MM.1S (cell line): ENCODE measurements around the gene AGXT.

Experiments
- DNase-seq: peaks from one replicate; pipeline ENCODE4 v3.0.0-alpha.2; 2015
- H2AFZ ChIP-seq: fragments of 300-600 bp; sonication (generic); 2 replicates; pipeline ENCODE4 v1.6.0; 2016; ENCODE audit warnings: antibody characterized with exemption, low read length
- H3F3A ChIP-seq: fragments of 300-600 bp; sonication (generic); 2 replicates; pipeline ENCODE4 v1.6.1; 2016; ENCODE audit warnings: mild to moderate bottlenecking, antibody characterized with exemption, low read length, moderate library complexity, mixed read lengths; ENCODE audit not compliant: insufficient read depth
- H3K27ac ChIP-seq: fragments of 300-600 bp; sonication (generic); 2 replicates; pipeline ENCODE4 v1.5.1; 2016; ENCODE audit warnings: mild to moderate bottlenecking, low read length
- H3K27me3 ChIP-seq: fragments of 300-600 bp; sonication (generic); replicated peaks from 2 replicates; pipeline ENCODE4 v1.6.0; 2016; ENCODE audit warnings: low read length; ENCODE audit not compliant: insufficient read depth
- H3K36me3 ChIP-seq: fragments of 300-600 bp; sonication (generic); replicated peaks from 2 replicates; pipeline ENCODE4 v1.6.1; 2016; ENCODE audit warnings: mild to moderate bottlenecking, low read length, mixed read lengths; ENCODE audit not compliant: insufficient read depth
- H3K4me1 ChIP-seq: fragments of 300-600 bp; sonication (generic); 2 replicates; pipeline ENCODE4 v1.6.1; 2016; ENCODE audit warnings: low read length, mixed read lengths
- H3K4me2 ChIP-seq: fragments of 300-600 bp; sonication (generic); 2 replicates; pipeline ENCODE4 v1.6.0; 2016; ENCODE audit warnings: low read depth, low read length
- H3K4me3 ChIP-seq: fragments of 300-600 bp; sonication (generic); 2 replicates; pipeline ENCODE4 v1.5.1; 2016; ENCODE audit warnings: low read length, mixed read lengths
- H3K79me2 ChIP-seq: fragments of 300-600 bp; sonication (generic); 2 replicates; pipeline ENCODE4 v1.6.1; 2016; ENCODE audit warnings: mixed run types, low read length, mixed read lengths
- H3K9ac ChIP-seq: fragments of 300-600 bp; sonication (generic); 2 replicates; pipeline ENCODE4 v1.6.1; 2016; ENCODE audit warnings: low read length, mixed read lengths
- H3K9me2 ChIP-seq: fragments of 300-600 bp; sonication (generic); replicated peaks from 2 replicates; pipeline ENCODE4 v1.6.1; 2016; ENCODE audit warnings: mild to moderate bottlenecking, low read length, mixed read lengths; ENCODE audit not compliant: insufficient read depth
- H3K9me3 ChIP-seq: fragments of 300-600 bp; sonication (generic); replicated peaks from 2 replicates; pipeline ENCODE4 v1.6.1; 2016; ENCODE audit warnings: mild to moderate bottlenecking, low read length, mixed read lengths; ENCODE audit not compliant: insufficient read depth
- H4K20me1 ChIP-seq: fragments of 300-600 bp; sonication (generic); 2 replicates; pipeline ENCODE4 v1.6.1; 2016; ENCODE audit warnings: mild to moderate bottlenecking, low read length, moderate library complexity, mixed read lengths; ENCODE audit not compliant: insufficient read depth
- CTCF ChIP-seq: fragments of 300-600 bp; sonication (generic); IDR thresholded peaks from 2 replicates; pipeline ENCODE4 v1.5.1; 2016; ENCODE audit warnings: antibody characterized with exemption, low read length, mixed read lengths
- EZH2 ChIP-seq: fragments of 300-600 bp; sonication (generic); optimal IDR thresholded peaks from 2 replicates; pipeline ENCODE3; 2017; ENCODE audit warnings: low read depth, mild to moderate bottlenecking, antibody characterized with exemption, low read length, mixed read lengths
- EZH2phosphoT487 ChIP-seq: fragments of 300-600 bp; sonication (generic); IDR thresholded peaks from 2 replicates; pipeline ENCODE4 v1.6.1; 2018; ENCODE audit warnings: antibody characterized with exemption, low read length

AGXT gene

DNA sequence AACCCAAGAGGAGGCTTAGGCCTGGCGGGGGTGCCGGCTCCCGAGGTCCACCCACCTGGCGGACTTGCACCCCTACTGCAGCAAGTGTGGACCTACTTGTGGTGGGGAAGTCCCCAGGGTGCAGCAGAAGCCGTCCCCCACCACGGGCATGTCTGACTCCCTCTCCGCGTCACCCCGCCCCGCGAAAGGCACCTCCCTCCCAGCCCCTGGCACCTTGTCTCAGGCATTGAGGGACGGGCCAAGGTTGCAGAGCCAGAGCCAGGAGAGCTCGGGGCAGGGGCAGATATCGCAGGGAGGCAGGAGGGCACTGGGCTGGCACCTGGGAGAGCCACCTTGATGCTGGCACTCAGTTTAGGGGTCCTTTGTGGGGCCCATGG, 56.6 kb downstream of the AGXT start:
- no peak for TF ChIP-seq CTCF
- no peak for TF ChIP-seq EZH2phosphoT487
- TF ChIP-seq EZH2 = no peak
- Histone ChIP-seq H3K4me1 (no peaks in the 10 kb centered on the region), H3K9ac (no peak overlapping the region), H3K4me2 (no peak overlapping the region), H2AFZ (no peak overlapping the region), H3K27me3 (peaks cover 64% of the 10 kb centered on the region), H3K79me2 (no peaks in the 10 kb centered on the region), H3K27ac (no peak overlapping the region), H3K36me3 (no peaks in the 10 kb centered on the region), H3K9me2 (no peaks in the 10 kb centered on the region), H3K9me3 (no peaks in the 10 kb centered on the region), H3K4me3 (no peak overlapping the region), H3F3A (no peaks in the 10 kb centered on the region), H4K20me1 (no peaks in the 10 kb centered on the region)
- no peak for DNase-seq

DNA sequence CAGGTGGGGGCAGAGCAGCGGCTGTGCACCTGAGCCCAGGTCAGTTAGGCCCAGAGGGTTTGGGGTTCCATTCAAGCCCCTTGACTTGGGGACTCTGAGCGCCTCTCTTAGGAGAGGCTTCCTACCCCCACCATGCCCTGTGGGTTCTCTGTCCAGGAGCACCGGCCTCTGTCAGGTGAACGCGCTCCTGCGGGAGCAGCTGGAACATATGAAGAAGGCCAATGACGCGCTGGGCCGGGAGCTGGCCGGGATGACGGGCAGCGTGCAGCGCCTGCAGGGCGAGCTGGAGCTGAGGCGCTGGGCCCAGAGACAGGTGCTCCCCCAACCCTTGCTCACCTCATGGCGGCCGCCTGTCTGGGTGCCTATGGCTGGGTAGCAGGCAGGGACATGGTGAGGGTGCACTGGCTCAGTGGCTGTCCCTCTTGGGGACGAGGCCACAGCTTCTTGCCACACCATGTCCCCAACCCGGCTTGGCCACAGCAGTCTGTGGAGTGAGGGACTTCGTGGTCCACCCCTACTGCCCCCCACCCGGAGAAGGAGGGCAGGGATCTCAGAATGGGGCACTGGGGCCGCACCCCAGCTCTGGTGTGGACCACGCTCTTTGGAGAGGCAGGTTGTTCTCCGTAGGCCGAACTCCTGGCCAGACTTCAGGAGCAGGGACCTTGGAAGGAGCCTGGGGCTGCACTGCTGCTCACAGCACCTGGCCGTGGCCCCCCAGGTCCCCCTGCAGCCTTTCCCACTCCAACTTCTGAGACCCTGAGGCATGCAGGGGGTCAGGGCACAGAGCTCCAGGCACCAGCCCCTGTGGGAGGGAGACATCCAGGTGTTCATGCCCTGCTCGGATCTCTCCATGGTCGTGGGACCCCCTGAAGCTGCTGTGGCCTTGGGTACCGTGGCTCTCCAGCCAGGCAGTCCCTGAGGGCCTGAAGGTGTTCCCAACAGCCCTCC, 57.2 kb downstream of the AGXT start:
- H3K4me2 ChIP-seq = no peak overlapping the region
- no peaks in the 10 kb centered on the region for H4K20me1 ChIP-seq
- H3K36me3 ChIP-seq = no peaks in the 10 kb centered on the region
- H3K27me3 ChIP-seq = peaks cover 70% of the 10 kb centered on the region
- no peak overlapping the region for H3K27ac ChIP-seq
- H3K9me2 ChIP-seq = no peaks in the 10 kb centered on the region
- H3K79me2 ChIP-seq = no peaks in the 10 kb centered on the region
- no peak overlapping the region for H3K9ac ChIP-seq
- TF ChIP-seq EZH2phosphoT487 = no peak
- TF ChIP-seq CTCF = no peak
- TF ChIP-seq EZH2 = no peak
- no peak overlapping the region for H3K4me3 ChIP-seq
- DNase-seq = no peak
- no peaks in the 10 kb centered on the region for H3K9me3 ChIP-seq
- no peak overlapping the region for H2AFZ ChIP-seq
- no peaks in the 10 kb centered on the region for H3K4me1 ChIP-seq
- no peaks in the 10 kb centered on the region for H3F3A ChIP-seq

DNA sequence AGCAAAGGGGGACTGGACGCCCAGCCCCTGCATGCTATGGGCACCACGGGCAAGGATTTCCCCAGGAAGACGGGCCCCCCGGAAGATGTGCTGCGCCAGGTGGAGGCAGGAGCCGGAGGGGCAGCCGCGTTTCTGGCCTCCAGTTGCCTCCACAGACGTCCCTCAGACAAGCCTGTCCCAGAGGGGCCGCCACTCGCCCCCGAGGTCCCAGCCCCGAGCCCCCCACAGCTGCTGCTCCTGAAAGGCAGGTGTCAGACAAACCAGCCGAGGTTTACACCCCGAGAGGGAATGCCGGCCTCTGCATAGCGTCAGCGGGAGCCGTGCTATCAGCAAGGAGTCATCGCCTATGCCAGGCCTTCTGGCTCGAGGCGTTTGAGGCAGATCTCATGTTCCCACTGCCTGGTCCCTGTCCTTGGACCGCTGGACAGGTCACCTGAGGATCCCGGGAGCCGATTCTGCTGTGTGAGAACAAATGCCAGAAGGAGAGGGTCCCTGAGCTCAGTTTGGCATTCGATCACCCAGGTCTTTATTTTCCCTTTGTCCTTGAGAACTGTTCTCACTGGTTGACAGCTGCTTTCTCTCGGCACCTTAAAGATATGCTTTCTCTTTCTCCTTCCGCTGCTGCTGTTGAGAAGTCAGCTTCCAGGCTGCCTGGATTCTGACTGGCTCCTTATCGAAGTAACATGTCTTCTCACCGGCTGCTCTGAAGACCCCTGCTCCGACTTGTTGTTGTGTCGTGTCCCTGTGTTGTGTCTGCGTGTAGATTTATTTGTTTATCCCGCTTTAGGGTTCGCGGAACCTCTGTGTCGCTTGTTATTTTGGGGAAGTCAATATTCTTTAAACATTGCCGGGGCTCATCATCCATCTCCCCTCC, 58.1 kb downstream of the AGXT start:
- Histone ChIP-seq H3K9me3 (no peaks in the 10 kb centered on the region), H3K4me1 (no peaks in the 10 kb centered on the region), H3K27ac (no peak overlapping the region), H2AFZ (no peak overlapping the region), H3K36me3 (no peaks in the 10 kb centered on the region), H3K4me3 (peak overlapping the region; percentile 7; the same call in 1 of the 2 replicates), H4K20me1 (no peaks in the 10 kb centered on the region), H3K9ac (no peak overlapping the region), H3K79me2 (no peaks in the 10 kb centered on the region), H3K4me2 (peak overlapping the region; percentile 18; the same call in 1 of the 2 replicates), H3K27me3 (peaks cover 79% of the 10 kb centered on the region), H3F3A (no peaks in the 10 kb centered on the region), H3K9me2 (no peaks in the 10 kb centered on the region)
- peak; percentile 16 for DNase-seq
- TF ChIP-seq EZH2 (no peak), EZH2phosphoT487 (no peak), CTCF (no peak)
